Motor neuron (in vitro differentiated cells): ENCODE data around the gene SEMA4D. TPM values are rescaled to one million over a fixed set of nuclear protein-coding genes. Genes with fewer than 3 reads are reported as not detected.

Experiments
- ATAC-seq, 8 experiments: fragments of 200-7000 bp; cut with Tn5 transposase; replicated peaks in 6 of 8; 2 replicates each; pipeline ENCODE4 v1.8.0; 2021; ENCODE audit warnings: mild to moderate bottlenecking in 8 of 8, moderate library complexity in 8 of 8
- H3K27ac ChIP-seq, 2 donors: fragments of 250-450 bp; sonication (Bioruptor Pico); 2 replicates each; pipeline ENCODE4 v1.9.0; 2021; ENCODE audit warnings: antibody characterized with exemption in 2 of 2, mild to moderate bottlenecking in 2 of 2, moderate library complexity in 1 of 2
- H3K4me1 ChIP-seq, 2 donors: fragments of 250-450 bp; sonication (Bioruptor Pico); replicated peaks in 1 of 2; 2 replicates each; pipeline ENCODE4 v1.6.1; 2021; ENCODE audit warnings: antibody characterized with exemption in 2 of 2, mild to moderate bottlenecking in 2 of 2, moderate library complexity in 1 of 2
- H3K4me3 ChIP-seq, 5 donors: fragments of 250-450 bp; sonication (Bioruptor Pico); 2 replicates each; pipeline ENCODE4 v1.9.0; 2021; ENCODE audit warnings: antibody characterized with exemption in 5 of 5, mild to moderate bottlenecking in 5 of 5, moderate library complexity in 4 of 5
- WGBS, 10 experiments: fragments of 450-650 bp; shearing (Covaris generic); methylation state at CpG; one replicate each; pipeline ENCODE4 v1.0.0; 2022; 5-methylcytosine and 5-hydroxymethylcytosine counted together
- in situ Hi-C, 9 experiments: fragments of 400-800 bp; cut with MboI; loops; one replicate each; pipeline ENCODE4 v1.15.0; 2021; ENCODE audit warnings: low sequenced_read_pairs in 9 of 9, low pct_unique_long_range_greater_than_20kb in 2 of 9; ENCODE audit not compliant: unreplicated experiment in 9 of 9
- total RNA-seq, 8 experiments: library from RNA; unstranded; fragments of 300-600 nt; gene quantifications; 2 replicates each; pipeline versions ENCODE4 v1.2.3 to v1.2.4, GENCODE V29; 2022

Gene SEMA4D
- total RNA-seq, 8 experiments from 2014 or later, result 1.2 to 30.1 (median 13.8) TPM

DNA sequence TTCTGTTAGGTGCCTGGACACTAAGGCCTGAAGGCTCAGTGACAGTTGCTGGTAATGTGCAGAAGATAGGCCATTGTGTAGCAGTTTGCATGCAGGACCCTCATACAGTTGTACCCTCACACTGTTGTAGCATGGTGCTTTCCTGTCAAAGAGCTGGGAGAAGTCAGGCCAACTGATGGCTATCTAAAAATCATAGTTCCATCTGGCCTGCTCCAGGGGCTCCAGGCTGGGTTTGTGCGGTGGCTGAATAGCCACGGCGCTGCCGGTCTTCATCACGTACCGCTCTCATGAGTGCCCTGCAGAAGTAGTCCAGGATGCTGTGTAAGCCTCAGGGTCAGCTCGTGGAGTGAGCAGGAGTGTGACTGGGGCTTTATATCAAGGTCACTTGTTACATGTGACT lies 167.4 kb downstream of the SEMA4D start:
- no peak overlapping the region for H3K27ac ChIP-seq
- no peak overlapping the region for H3K4me3 ChIP-seq
- WGBS, 10 experiments, result 85 to 100% (median 99%) methylated on average over 1 to 7 of the region's 7 CpGs; no CpG with 5 or more reads in 2 of the 10 experiments
- ATAC-seq, result no peak
- H3K4me1 ChIP-seq, result no peaks in the 10 kb centered on the region
- in situ Hi-C loops, result no loop called here

DNA sequence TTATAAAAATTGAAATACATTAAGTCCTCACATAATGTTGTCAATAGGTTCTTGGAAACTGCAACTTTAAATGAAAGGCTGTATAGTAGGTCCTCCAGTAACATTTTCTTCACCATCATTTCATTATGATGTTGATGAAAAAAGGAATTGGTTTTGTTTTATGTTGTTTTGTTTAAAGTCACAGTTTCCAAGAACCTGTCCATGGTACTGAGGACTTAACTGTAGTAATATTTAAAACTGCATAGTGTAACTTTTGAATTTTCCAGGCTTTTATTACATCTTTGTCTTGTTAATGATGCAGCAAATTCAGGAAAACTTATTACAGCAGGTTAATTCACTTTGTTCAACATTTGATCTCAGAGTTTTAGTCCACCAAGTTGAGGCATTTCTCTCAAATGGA lies 168.0 kb downstream of the SEMA4D start:
- no peaks in the 10 kb centered on the region for H3K4me1 ChIP-seq
- H3K27ac ChIP-seq, result no peak overlapping the region
- in situ Hi-C loops, result no loop called here
- ATAC-seq, result no peak
- no peak overlapping the region for H3K4me3 ChIP-seq

DNA sequence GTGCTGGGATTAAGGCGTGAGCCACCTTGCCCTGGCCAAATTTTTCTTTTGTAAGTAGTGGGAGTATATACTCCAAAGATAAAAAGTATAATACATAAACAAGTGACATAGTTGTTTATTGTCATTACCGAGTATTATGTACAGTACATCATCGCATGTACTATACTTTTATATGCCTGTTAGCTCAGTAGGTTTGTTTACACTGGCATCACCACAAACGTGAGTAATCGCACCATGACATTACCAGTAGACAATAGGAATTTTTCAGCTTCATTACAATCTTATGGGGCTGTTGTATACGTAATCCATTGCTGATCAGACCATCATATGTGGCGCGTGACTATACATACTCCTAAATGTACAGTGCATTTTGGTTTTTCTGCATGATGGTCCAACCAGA lies 169.8 kb downstream of the SEMA4D start:
- no peak for ATAC-seq
- 78 to 100% (median 97%) methylated on average over 2 to 8 of the region's 8 CpGs for WGBS, 10 experiments
- Histone ChIP-seq H3K4me1 (no peaks in the 10 kb centered on the region), H3K27ac (no peak overlapping the region), H3K4me3 (no peak overlapping the region)
- in situ Hi-C loops, result no loop called here

DNA sequence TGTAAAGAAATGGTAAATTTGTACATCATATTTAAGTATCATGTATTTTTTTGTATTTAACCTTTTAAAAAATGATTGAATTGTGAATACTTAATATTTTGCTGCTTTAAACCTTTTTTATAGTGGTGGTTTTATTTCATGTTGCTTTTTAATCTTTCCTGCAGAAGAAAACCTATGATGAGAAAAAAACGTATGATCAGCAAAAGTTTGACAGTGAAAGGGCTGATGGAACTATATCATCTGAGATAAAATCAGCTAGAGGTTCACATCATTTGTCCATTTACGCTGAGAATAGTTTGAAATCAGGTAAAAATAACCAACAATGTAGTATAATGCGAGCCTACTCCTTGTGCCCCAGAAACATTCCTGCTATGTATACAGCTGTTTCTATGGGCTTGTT lies 172.2 kb downstream of the SEMA4D start:
- in situ Hi-C loops, result no loop called here
- 78 to 100% (median 89%) methylated on average over 1 to 3 of the region's 3 CpGs for WGBS, 10 experiments
- H3K4me3 ChIP-seq, result no peak overlapping the region
- H3K4me1 ChIP-seq, result no peaks in the 10 kb centered on the region
- ATAC-seq, result no peak
- H3K27ac ChIP-seq, result no peak overlapping the region

DNA sequence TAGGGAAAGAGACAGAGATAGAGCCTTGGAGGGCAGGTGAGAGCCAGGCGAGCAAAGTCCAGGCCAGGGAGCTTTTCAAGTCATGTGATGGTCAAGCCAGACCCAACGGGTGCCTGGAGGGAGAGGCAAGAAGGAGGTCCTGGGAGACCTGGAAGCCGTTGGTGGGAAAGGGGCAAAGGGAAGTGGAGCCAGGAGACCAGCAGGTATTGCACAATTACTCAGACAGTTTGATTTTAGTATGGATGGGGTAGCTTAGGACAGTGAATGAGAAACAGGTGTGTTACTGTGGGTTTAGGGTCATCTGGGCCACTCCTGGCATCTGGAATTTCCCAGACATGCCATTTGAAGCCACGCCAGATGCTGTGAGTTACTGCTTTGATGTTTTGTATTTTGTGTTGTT lies 174.5 kb downstream of the SEMA4D start:
- peaks cover 9 to 10% of the 10 kb centered on the region in 2 donors for H3K4me1 ChIP-seq
- no peak overlapping the region for H3K27ac ChIP-seq
- in situ Hi-C loops, result no loop called here
- 80 to 100% (median 94%) methylated on average over 1 to 4 of the region's 4 CpGs; no CpG with 5 or more reads in 5 of the 10 experiments for WGBS, 10 experiments
- H3K4me3 ChIP-seq, result no peak overlapping the region
- ATAC-seq, result no peak

DNA sequence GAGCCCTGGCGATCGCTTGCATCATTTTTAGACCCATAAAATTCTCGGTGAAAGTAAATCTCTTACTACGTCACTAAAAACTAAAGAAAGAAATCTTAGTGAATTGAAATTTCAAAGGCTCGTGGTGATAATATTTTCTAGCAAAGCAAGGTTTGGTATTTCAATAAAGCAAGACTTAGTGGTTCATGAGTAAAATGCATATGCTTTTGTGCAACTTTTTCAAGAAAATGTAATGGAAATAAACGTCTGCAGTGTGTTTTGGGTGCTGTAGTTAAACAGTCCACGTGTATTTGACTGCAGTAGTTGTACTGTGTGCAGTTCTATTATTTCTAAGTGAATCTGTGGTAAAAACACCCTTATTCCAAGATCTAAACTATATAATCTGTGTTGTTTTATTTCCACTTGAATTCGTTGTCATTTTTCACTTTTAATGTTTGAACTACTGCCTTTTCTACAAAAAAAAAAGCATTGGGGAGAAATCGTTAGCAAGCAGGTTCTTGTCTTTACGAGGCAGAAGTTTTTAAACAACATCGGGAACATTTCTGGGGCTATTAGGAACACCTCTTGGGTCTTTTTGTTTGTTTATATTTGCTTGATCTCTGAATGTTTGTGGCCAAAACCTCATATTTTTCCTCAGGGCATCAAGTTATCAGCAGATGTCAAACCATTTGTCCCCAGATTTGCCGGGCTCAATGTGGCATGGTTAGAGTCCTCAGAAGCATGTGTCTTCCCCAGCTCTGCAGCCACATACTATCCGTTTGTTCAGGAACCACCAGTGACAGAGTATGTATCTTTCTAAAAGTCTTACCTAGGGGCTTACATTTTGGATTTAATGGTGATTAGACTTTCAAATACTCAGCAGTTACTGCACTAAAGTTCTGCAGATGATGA lies 178.7 kb downstream of the SEMA4D start:
- WGBS, 10 experiments, result 0 to 12% (median 6%) methylated on average over 6 to 13 of the region's 13 CpGs; no CpG with 5 or more reads in 1 of the 10 experiments
- peak overlapping the region; percentile 100 for H3K27ac ChIP-seq
- H3K4me3 ChIP-seq, result peak overlapping the region; percentile 74 to 92 (median 86)
- peak in 2 of 8 experiments; percentile 1 to 2 for ATAC-seq
- H3K4me1 ChIP-seq, result peaks cover 12 to 15% of the 10 kb centered on the region in 2 donors
- in situ Hi-C loops, result no loop called here

DNA sequence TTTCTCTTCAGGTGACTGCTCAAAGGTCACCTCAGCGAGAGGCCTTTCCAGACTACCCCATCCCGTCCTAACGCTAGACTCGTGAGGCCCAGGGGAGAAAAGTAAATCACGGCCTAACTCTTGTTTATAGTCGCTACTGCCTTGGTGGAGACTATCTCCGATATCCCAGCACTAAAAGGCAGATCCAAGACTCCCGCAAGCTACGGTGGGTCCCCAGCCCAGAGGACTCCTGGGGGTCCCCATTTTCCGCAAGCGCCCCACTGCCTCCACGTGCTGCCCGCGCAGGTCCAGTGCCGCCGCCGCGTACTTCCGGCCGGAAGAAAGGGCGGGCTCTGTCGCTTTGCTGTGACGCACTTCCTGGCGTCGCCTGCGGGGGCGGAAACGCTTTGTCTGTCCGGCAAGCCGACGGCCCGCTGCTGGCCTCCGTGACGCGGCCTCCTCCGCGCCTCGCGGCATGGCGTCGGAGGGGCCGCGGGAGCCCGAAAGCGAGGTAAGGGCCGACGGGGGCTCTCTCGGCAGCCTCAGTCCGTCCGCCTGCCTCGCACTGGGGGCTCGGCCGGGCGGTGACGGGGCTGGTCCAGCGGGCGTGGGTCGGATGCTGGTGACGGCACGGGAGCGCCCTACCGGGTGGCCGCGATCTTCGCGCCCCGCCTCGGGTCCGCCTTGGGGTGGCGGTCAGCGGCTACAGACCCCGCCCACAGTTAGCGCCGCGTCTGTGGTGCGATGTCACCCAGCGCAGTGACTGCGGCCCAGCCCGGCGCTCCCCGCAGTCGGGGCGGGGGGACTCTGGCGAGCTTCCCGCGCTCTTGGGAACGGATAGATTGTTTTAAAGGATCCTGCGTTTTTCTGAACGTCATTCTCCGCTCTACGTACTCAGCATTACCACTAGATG lies 179.5 kb downstream of the SEMA4D start, which contains the start of gene SECISBP2:
Gene SECISBP2 (plus strand): TSS at position 378 of the 892 bp plus-strand sequence. CDS start 77 bp downstream, at position 455.
- H3K4me1 ChIP-seq, result peaks cover 12 to 15% of the 10 kb centered on the region in 2 donors
- H3K27ac ChIP-seq, result peak within 1 kb of the TSS; percentile 100
- in situ Hi-C loops, result no loop called here
- peak; percentile 87 to 96 (median 94) for ATAC-seq
- peak within 1 kb of the TSS; percentile 74 to 92 (median 86) for H3K4me3 ChIP-seq
- WGBS, 10 experiments, result 0 to 3% (median 0%) methylated on average over 2 to 32 of the region's 91 CpGs; no CpG with 5 or more reads in 2 of the 10 experiments

DNA sequence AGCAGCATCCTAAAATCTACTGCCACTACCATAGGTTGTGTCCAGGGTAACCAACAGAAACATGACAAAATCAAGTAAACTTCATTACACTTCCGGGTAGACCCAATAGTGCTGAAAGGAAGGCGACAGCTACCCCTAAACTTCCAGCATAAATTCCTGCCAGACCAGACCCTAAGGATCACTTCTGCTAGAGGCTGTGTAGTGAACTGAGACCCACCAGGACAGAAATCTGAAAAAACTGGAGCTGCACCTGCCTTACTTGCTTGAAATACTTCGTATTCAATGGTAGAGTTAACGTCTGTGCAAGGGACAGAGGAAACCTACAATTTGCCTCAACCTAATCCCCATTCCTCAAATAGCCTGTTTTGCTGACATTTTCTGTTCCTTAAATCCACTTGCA lies 180.6 kb downstream of the SEMA4D start:
- Histone ChIP-seq H3K4me1 (peaks cover 12 to 15% of the 10 kb centered on the region in 2 donors), H3K27ac (peak overlapping the region in 1 of 2 donors; percentile 100), H3K4me3 (peak overlapping the region in 1 of 5 donors; percentile 74)
- no peak for ATAC-seq
- in situ Hi-C loops, result no loop called here
- 50 to 93% (median 74%) methylated on average over 1 to 4 of the region's 4 CpGs for WGBS, 10 experiments

DNA sequence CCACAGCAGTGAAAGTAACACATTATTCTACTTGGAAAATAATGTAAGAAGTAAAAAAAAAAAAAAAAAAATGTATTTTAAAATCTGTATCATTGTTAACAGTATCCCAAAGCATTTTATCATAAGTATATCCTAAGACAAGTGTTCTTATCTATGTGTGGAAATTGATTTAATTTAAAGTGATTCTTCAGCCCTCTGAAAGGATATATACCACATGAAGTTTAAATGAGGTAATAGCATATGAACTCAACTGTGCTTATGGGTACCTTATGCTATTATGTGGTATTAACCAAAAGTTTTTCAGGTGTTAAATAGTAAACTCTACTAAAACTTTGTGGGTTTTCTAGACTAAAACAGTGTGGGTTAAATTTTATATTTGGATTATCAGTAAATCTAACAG lies 182.4 kb downstream of the SEMA4D start:
- H3K4me1 ChIP-seq, result peaks cover 11 to 15% of the 10 kb centered on the region in 2 donors
- H3K27ac ChIP-seq, result no peak overlapping the region
- no peak for ATAC-seq
- no peak overlapping the region for H3K4me3 ChIP-seq
- in situ Hi-C loops, result no loop called here

DNA sequence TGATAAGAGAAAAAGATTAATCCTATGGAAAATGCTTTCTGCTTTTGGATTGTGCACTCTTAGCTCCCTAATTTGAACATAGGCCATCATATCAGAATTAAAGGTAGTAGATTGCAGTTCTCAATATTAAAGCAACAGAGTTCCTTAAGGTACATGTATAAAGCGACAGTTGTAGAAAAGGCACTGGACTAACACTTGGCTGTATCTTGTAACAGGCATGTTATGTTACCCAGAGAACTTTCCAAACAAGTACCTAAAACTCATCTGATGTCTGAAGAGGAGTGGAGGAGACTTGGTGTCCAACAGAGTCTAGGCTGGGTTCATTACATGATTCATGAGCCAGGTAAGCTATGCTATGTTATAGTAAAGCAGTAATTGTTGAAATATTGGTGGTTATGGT lies 183.0 kb downstream of the SEMA4D start:
- Histone ChIP-seq H3K4me1 (peaks cover 6 to 11% of the 10 kb centered on the region in 2 donors), H3K27ac (no peak overlapping the region), H3K4me3 (no peak overlapping the region)
- no peak for ATAC-seq
- in situ Hi-C loops, result no loop called here
- WGBS, 10 experiments, result 60 to 100% (median 100%) methylated on average over 1 of the region's 1 CpG; no CpG with 5 or more reads in 2 of the 10 experiments

DNA sequence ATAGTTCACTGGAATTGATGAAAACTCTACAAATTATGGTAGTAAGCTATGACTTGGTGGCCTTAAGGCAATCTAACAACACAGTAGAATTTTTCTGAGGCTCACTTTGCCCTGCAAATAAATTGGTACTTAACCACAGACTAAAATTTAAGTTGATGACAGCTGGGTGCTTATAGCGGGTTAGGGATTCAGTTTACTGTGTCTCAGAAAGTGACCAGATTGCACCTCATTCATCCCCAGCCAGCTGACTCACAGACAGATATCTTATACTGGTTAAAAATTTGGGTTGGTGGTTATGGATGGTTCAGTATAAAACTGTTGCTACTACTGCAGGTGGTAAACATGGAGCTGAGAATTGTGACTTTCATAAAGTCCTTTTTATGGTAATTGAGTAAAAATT lies 184.1 kb downstream of the SEMA4D start:
- no peak for ATAC-seq
- peak overlapping the region in 3 of 5 donors; percentile 55 to 79 (median 60) for H3K4me3 ChIP-seq
- H3K4me1 ChIP-seq, result peaks cover 9 to 12% of the 10 kb centered on the region in 2 donors
- 0 to 80% (median 40%) methylated on average over 1 of the region's 1 CpG; no CpG with 5 or more reads in 1 of the 10 experiments for WGBS, 10 experiments
- in situ Hi-C loops, result no loop called here
- H3K27ac ChIP-seq, result no peak overlapping the region

DNA sequence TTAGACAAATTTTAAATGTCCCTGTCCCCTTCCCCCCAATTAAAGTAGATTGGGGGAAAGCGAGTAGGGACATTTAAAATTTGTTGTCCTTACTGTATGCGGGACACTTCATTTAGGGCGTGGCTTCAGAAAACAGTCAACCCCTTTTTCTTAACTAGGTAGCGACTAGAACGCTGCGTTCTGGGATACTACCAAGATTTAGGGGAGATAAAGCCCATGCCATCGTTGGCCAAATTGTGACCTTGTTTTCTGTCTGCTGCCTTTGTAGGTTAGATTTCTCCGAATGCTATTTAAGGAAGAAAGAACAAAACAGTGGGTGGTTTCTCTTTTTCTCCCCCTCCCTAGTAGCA lies 185.7 kb downstream of the SEMA4D start:
- H3K27ac ChIP-seq, result no peak overlapping the region
- H3K4me1 ChIP-seq, result peaks cover 6% of the 10 kb centered on the region in 2 donors
- no peak for ATAC-seq
- peak overlapping the region; percentile 48 to 79 (median 60) for H3K4me3 ChIP-seq
- in situ Hi-C loops, result no loop called here
- WGBS, 10 experiments, result 0 to 6% (median 0%) methylated on average over 1 to 8 of the region's 8 CpGs
